Limb (tissue), 2 donors: Measurements from ENCODE around the gene TICRR.

ENCODE experiments used
- DNase-seq, 2 donors: peaks; one replicate each; pipeline ENCODE4 v3.0.0-alpha.2; 2016; ENCODE audit errors: extremely low spot score in 2 of 2

TICRR gene

GRCh38 chr15:89629829-89630228 is 54.6 kb downstream of the TICRR start:
- DNase-seq, result no peak

DNA sequence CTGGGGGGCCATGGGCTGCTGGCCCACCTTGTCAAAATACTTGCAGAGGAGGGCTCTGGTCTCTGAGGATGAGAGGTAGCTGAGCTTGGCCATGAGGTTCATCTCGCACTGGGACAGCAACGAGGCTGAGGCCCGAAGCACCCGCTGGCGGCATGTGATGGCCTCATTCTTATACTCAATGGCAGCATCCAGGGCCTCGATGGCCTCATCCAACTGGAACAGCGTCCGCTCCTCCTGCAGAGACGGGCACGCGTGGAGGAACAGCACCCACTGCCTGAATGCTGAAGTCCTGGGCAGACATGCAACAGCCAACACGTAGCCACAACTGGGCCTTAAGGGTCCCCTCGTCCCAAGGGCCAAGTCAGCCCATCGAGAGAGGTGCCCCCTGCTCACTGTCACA is 55.0 kb downstream of the TICRR start:
- no peak for DNase-seq

- no peak for DNase-seq
Observed at GRCh38 chr15:89630974-89631901, 56.0 kb downstream of the TICRR start.

GRCh38 chr15:89631902-89632264 is 56.6 kb downstream of the TICRR start:
- no peak for DNase-seq

DNA sequence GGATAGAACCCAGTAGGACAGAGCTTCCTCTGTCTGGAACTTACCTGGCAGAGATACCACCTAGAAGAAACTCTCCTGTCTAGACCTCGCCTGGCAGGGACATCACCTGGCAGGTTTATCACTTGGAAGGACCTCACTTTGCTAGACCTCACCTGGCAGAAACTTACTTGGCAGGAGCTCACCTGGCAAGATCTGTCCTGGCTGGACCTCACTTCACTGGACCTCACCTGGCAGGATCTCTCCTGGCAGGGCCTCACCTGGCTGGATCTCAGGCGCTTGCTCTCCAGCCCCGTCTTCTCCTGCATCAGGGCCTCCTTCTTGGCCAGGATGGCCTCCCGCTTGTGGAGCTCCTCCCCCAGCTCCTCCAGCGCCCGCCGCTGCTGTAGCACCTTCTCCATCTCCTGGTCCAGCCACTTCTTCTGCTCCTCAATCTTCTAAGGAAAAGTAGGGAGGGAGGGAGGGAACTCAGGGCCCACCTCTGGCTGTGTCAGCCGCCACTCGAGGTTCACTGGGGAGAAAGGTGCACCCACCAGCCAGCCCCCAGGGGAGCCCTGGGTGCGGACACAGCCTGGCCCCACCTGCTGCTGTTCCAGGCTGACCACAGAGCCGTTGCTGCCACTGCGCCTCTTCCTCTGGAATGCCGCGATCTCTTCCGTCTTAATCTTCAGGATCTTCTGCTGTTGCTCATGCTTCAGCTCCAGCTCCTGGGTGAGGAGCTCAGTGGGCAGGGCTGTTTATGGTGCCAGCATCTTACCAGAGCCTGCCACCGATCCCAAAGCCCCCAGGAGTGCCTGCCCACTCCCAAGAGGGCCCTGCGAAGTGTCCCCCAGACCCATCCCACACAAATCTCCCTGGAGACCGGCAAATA is 57.5 kb downstream of the TICRR start:
- no peak for DNase-seq

GRCh38 chr15:89633585-89633984 is 58.3 kb downstream of the TICRR start:
- DNase-seq, result no peak

DNA sequence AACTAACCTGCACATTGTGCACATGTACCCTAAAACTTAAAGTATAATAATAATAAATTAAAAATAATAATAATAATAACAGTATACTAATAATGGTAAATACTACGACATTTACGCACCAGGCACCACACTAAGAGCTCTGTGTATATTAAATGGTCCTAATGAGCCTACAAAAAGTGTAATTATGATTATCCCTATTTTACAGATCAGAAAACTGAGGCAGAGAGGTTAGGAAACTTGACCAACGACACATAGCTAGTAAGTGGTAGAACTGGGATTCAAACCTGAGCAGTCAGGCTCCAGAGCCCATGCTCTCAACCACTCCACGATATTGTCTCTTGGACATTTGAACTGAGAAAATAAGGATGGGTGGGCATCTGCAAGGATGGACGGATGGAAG is 65.0 kb downstream of the TICRR start:
- DNase-seq, result no peak

DNA sequence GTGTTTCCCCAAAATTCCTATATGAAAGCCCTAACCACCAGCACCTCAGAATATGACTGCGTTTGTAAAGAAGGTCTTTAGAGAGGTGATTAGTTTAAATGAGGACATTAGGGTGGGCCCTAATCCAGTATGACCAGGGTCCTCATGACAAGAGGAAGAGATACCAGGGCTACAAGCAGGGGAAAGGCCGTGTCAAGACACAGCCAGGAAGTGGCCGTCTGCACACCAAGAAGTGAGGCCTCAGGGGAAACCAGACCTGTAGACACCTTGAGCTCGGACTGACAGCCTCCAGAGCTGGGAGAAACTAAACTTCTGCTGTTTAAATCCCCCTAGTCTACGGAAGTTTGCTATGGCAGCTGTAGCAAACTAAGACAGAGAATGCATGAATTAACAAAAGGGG is 65.8 kb downstream of the TICRR start:
- DNase-seq, result no peak

DNA sequence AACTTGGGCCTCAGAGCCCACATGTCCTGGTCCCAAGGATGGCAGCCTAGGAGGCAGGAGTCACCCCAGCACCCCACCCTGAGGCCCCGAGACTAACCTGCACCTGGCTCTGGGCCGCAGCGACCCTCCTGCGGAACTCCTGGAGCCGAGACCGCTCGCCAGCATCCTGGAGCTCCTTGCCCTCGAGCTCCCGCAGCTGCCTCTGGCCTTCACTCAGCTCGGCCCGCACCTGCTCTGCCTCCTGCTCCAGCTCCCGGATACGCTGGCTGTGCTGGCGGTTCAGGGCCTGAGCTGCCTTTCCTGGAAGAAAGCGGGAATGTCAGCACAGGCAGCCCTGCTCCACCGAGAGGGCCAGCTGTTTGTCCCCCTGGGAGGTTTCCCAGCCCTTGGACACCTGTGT is 66.8 kb downstream of the TICRR start:
- no peak for DNase-seq

GRCh38 chr15:89645680-89646079 is 70.4 kb downstream of the TICRR start:
- no peak for DNase-seq

DNA sequence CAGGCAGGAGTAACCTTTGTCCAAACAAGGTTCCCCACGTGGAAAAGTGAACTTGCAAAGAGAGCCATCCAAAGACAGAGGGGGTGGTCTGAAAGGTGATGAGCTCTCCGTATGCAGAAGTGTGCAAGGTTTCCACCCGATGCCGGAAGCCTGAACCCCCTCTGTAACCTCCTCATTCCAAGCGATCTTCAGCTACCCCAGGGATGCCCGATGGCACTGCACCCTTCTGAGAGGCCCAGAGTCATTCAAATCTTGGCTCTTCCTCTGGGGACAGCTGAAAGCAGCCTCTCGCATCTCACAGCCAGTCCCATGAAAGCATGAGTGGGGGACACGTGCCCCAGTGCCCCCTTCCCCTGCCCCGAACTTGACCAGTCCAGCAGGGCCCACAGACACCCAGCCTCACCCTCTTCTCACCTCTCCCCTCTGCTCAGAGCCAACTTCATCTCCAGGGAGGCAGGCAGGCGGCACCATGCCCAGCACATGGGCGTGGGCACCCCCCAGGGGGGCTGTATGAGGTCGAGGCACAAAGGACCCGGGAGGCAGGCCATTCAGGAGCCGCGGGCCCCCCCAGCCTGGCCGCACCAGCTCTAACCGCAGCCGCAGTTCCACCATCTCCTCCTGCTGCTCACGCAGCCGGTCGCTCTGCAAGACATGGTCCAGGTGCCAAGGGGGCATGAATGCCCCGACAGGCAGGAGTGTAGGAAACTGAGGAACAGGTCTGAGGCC is 71.3 kb downstream of the TICRR start:
- no peak for DNase-seq

DNA sequence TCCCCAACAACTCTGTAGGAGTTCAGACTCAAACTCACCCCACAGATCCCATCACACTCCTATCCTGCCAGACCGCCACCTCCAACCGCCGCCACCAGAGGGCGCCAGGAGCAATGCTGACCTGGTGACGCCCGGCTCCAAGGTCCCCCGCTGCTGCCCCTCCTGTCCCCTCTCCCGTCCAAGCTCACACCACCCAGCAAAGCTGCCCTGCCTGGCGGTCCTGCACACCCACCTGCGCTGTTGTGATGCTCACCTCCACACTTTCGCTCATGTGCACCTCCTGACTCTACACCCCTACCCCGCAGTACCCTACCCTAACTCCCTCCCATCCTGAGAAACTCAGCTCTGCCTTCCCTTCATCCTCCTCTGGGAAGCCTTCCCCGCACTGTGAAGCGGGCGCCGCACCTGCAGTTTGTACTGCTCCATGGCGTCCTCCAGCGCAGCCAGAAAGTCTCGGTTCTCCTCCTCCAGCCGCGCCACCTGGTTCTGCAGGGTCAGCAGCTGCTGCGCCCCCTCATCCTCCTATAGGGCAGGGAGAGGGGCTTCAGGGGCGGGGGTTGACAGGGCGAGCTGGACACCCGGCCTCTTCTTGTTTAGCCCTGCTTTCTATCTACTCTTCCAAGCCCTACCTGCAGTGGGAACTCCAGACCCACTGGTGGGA is 72.1 kb downstream of the TICRR start:
- DNase-seq, result peak; percentile 39 to 84

DNA sequence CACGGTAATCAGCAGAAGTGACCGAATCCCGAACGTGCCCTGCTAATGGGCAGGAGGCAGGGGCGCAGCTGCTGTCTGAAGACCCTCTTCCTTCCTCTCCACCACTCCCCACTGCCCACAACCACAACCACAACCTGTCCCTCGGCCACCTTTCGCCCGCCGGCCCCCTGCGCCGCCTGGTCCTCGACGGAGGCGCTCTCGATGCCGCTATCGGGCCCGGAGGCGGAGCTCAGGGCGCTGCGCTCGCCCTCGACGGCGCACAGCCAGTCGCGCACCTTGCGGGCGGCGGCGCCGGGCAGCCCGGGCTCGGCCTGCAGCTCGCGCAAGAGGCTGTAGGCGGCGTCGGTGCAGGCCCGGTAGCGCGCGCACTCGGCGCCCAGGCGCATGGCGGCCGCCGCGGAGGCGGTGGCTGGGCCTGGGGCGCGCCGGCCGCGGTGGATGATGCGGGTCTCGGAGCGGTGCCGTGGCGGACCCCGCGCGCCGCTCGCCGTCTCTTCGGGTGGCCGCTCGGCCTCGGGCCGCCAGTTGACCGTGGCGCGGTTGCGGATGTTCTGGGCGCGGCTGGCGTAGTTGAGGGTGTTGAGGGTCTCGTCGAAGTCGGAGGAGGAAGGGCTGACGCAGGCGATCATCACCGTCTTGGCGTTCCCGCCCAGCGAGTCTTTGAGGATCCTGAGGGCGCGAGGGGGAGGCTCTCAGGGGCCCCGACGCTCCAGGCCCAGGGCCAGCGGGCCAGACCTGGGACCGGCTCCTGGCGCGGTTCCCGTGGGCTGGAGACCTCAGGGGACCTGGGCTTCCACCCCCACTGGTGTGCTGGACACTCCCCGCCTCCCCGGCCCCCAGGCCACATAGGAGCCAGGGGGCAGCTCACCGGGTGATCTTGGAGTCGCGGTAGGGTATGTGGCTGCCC is 73.1 kb downstream of the TICRR start:
- DNase-seq, result no peak

GRCh38 chr15:89649013-89649625 is 73.8 kb downstream of the TICRR start:
- no peak for DNase-seq

GRCh38 chr15:89649716-89650115 is 74.4 kb downstream of the TICRR start:
- no peak for DNase-seq

- DNase-seq, result no peak
Observed at GRCh38 chr15:89652131-89652530, 76.9 kb downstream of the TICRR start.

GRCh38 chr15:89652666-89653065 is 77.4 kb downstream of the TICRR start:
- DNase-seq, result no peak

DNA sequence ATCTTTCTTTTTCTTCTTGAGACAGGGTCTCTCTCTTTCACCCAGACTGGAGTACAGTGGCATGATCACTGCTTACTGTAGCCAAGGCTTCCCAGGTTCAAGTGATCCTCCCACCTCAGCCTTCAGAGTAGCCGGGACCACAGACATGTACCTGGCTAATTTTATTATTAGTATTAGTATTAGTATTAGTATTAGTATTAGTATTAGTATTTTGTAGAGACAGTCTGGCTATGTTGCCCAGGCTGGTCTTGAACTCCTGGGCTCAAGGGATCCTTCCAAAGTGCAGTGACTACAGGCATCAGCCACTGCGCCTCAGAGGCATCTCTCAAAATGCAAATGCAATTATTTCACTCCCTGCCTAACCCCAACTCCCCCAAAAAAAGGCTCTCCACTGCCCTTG is 78.3 kb downstream of the TICRR start:
- DNase-seq, result no peak

DNA sequence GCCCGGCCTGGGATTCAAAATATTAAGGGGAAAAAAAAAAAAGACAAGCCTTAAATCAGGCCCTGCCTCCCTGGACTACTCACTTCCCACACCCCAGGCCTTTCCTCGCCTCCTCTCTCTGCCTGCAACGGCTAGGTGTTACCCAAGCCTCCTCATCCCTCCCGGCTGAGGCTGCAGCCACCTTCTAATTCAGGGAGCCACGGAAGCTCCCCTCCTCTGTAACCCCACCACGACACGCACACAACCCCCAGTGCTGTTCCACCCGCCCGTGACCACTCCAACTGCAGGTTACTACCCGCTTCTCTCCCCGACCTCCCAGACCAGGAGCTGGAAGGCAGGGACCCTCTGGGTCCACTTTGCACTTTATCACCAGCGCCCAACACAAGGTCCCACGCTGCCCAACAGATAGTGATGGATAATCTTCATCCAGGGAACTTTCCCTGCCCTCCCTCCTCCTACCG is 79.1 kb downstream of the TICRR start:
- DNase-seq, result no peak
